HepG2 (cell line): ENCODE measurements around the gene SCP2. TPM values are rescaled to one million over a fixed set of nuclear protein-coding genes. Genes with fewer than 3 reads are reported as not detected.

Experiments
- AHR ChIP-seq: IDR thresholded peaks from 2 replicates; pipeline ENCODE4 v1.6.1; 2018; ENCODE audit warnings: missing genetic modification reagents, missing compliant biosample characterization
- CREB1 ChIP-seq, 2 experiments: fragments of 450-650 bp in 1 of 2; IDR thresholded peaks; 2 replicates each; pipeline ENCODE4 v1.6.1; 2016 to 2017; ENCODE audit warnings: control low read depth in 1 of 2, mild to moderate bottlenecking in 1 of 2, missing compliant biosample characterization in 1 of 2, missing genetic modification characterization in 1 of 2
- EP300 ChIP-seq, 3 experiments: sonication (generic) in 1 of 3; formaldehyde crosslinking in 1 of 3; IDR thresholded peaks; 2 replicates each; pipeline versions ENCODE4 v1.5.1 to v1.6.1; 2011 to 2020; ENCODE audit warnings: low read depth in 2 of 3, low read length in 2 of 3, borderline replicate concordance in 1 of 3, improper control_type of control experiment in 1 of 3, mild to moderate bottlenecking in 1 of 3, missing genetic modification reagents in 1 of 3, moderate library complexity in 1 of 3
- HNF4A ChIP-seq: sonication (generic); formaldehyde crosslinking; IDR thresholded peaks from 2 replicates; pipeline ENCODE4 v1.4.0; 2020; ENCODE audit warnings: missing genetic modification reagents
- HNRNPL ChIP-seq: fragments of 200-400 bp; formaldehyde crosslinking; IDR thresholded peaks from 2 replicates; pipeline ENCODE4 v1.6.1; 2017; ENCODE audit warnings: mild to moderate bottlenecking, low read depth, low read length
- JUN ChIP-seq: sonication (generic); formaldehyde crosslinking; IDR thresholded peaks from 2 replicates; pipeline ENCODE4 v1.4.0; 2020; ENCODE audit warnings: mild to moderate bottlenecking, missing genetic modification reagents
- MAZ ChIP-seq, 2 experiments: sonication (generic) in 1 of 2; formaldehyde crosslinking in 1 of 2; IDR thresholded peaks; 2 replicates each; pipeline versions ENCODE4 v1.5.0 to v1.6.1; 2012 to 2020; ENCODE audit warnings: low read depth in 2 of 2, mild to moderate bottlenecking in 2 of 2, borderline replicate concordance in 1 of 2, improper control_type of control experiment in 1 of 2, low read length in 1 of 2, missing genetic modification reagents in 1 of 2, moderate library complexity in 1 of 2
- MIER2 ChIP-seq: IDR thresholded peaks from 2 replicates; pipeline ENCODE4 v1.6.1; 2016; ENCODE audit warnings: missing biosample characterization, missing genetic modification reagents
- NFE2L2 ChIP-seq: fragments of 150-350 bp; IDR thresholded peaks from 2 replicates; pipeline ENCODE4 v1.6.1; 2014; ENCODE audit warnings: low read length
- NFRKB ChIP-seq: fragments of 450-650 bp; IDR thresholded peaks from 2 replicates; pipeline ENCODE4 v1.6.1; 2017
- PRDM10 ChIP-seq: sonication (generic); formaldehyde crosslinking; IDR thresholded peaks from 2 replicates; pipeline ENCODE4 v1.4.0; 2020; ENCODE audit warnings: low read depth, missing genetic modification reagents
- REXO4 ChIP-seq: sonication (generic); formaldehyde crosslinking; IDR thresholded peaks from 2 replicates; pipeline ENCODE4 v1.8.0; 2022; ENCODE audit warnings: missing genetic modification reagents, mild to moderate bottlenecking, borderline replicate concordance
- SPEN ChIP-seq: sonication (generic); formaldehyde crosslinking; IDR thresholded peaks from 2 replicates; pipeline ENCODE4 v1.5.1; 2020; ENCODE audit warnings: low read depth, mild to moderate bottlenecking, missing genetic modification reagents
- TARDBP ChIP-seq: sonication (generic); formaldehyde crosslinking; IDR thresholded peaks from 2 replicates; pipeline ENCODE4 v1.8.0; 2022; ENCODE audit warnings: mild to moderate bottlenecking, missing genetic modification reagents
- TSC22D2 ChIP-seq: sonication (generic); formaldehyde crosslinking; IDR thresholded peaks from 2 replicates; pipeline ENCODE4 v1.5.1; 2020; ENCODE audit warnings: missing genetic modification reagents, mild to moderate bottlenecking, borderline replicate concordance
- ZNF121 ChIP-seq: sonication (generic); formaldehyde crosslinking; IDR thresholded peaks from 2 replicates; pipeline ENCODE4 v1.5.0; 2020; ENCODE audit warnings: mild to moderate bottlenecking, missing genetic modification reagents
- ZNF251 ChIP-seq: sonication (generic); formaldehyde crosslinking; IDR thresholded peaks from 2 replicates; pipeline ENCODE4 v1.9.0; 2021; ENCODE audit warnings: mild to moderate bottlenecking, missing genetic modification reagents
- ZNF331 ChIP-seq: sonication (generic); formaldehyde crosslinking; IDR thresholded peaks from 2 replicates; pipeline ENCODE4 v1.4.0; 2020; ENCODE audit warnings: missing genetic modification reagents
- ZNF501 ChIP-seq: sonication (generic); formaldehyde crosslinking; IDR thresholded peaks from 2 replicates; pipeline ENCODE4 v1.5.1; 2020; ENCODE audit warnings: mild to moderate bottlenecking, moderate library complexity, missing genetic modification reagents
- ZNF530 ChIP-seq: sonication (generic); formaldehyde crosslinking; IDR thresholded peaks from 2 replicates; pipeline ENCODE4 v1.5.0; 2020; ENCODE audit warnings: low read depth, mild to moderate bottlenecking, missing genetic modification reagents
- ZNF672 ChIP-seq: sonication (generic); formaldehyde crosslinking; IDR thresholded peaks from 2 replicates; pipeline ENCODE4 v1.8.1; 2022; ENCODE audit warnings: missing genetic modification reagents
- ZNF770 ChIP-seq: sonication (generic); formaldehyde crosslinking; IDR thresholded peaks from 2 replicates; pipeline ENCODE4 v1.5.0; 2020; ENCODE audit warnings: mild to moderate bottlenecking, missing genetic modification reagents
- ZNF772 ChIP-seq: sonication (generic); formaldehyde crosslinking; IDR thresholded peaks from 2 replicates; pipeline ENCODE4 v1.5.0; 2020; ENCODE audit warnings: mild to moderate bottlenecking, missing genetic modification reagents
- ZNF850 ChIP-seq: sonication (generic); formaldehyde crosslinking; conservative IDR thresholded peaks from 2 replicates; pipeline ENCODE4 v1.9.0; 2021; ENCODE audit warnings: mild to moderate bottlenecking, missing genetic modification reagents
- polyA plus RNA-seq, 8 experiments: library from polyadenylated mRNA; depleted of rRNA in 3 of 8; stranded (reverse) in 7 of 8; unstranded in 1 of 8; fragments of >200 nt; fragmentation: Illumina TruSeq in 4 of 8; extraction: Trizol in 4 of 8; gene quantifications; 2 replicates each; pipeline versions ENCODE4 v1.2.1 to v1.2.3, GENCODE V29; 2011 to 2016; ENCODE audit warnings: low read depth in 4 of 8, missing spikeins in 1 of 8, mixed read lengths in 1 of 8; ENCODE audit not compliant: insufficient read depth in 1 of 8
- total RNA-seq, 5 experiments: library from RNA; depleted of rRNA; stranded (reverse); fragments of >200 nt; fragmentation: Illumina TruSeq; extraction: Trizol; gene quantifications; 2 replicates each; pipeline ENCODE4 v1.2.3, GENCODE V29; 2016; ENCODE audit warnings: low read depth in 1 of 5

The SCP2 gene
- total and polyA plus RNA-seq, 2 of the 13 experiments (the other 11 are each of a cell fraction or from before 2014, with no cell fraction given): 59.0 to 133 TPM

GRCh38 chr1:53089478-53090226, 162.6 kb downstream of the SCP2 start (continued):
- TF ChIP-seq ZNF772 (CRISPR knock-in tag) (0 out of 2 replicates have a peak, but pooled peaks have one; percentile 39), ZNF672 (peak; percentile 99), HNRNPL (peak; percentile 89), MIER2 (peak; percentile 48; the same call in 1 of the 2 replicates), ZNF501 (0 out of 2 replicates have a peak, but pooled peaks have one; percentile 44), AHR (CRISPR knock-in tag) (no peak), ZNF331 (CRISPR knock-in tag) (peak; percentile 38; the same call in 1 of the 2 replicates), NFRKB (no peak), ZNF251 (CRISPR knock-in tag) (no peak), ZNF530 (CRISPR knock-in tag) (no peak), TARDBP (CRISPR knock-in tag) (peak; percentile 41; the same call in 1 of the 2 replicates), EP300 (IDR thresholded peaks at IDR 0.05; ENCODE audit: low read depth in 2 of 2, low read length in 2 of 2) (peak in 1 of 2 experiments; percentile 56; a peak in 3 of 4 replicates), EP300 (CRISPR knock-in tag; IDR thresholded peaks at IDR 0.05; ENCODE audit: borderline replicate concordance) (0 out of 2 replicates have a peak, but pooled peaks have one; percentile 29), ZNF770 (CRISPR knock-in tag) (0 out of 2 replicates have a peak, but pooled peaks have one; percentile 59), REXO4 (no peak), PRDM10 (peak; percentile 54; the same call in 1 of the 2 replicates), TSC22D2 (CRISPR knock-in tag) (no peak), SPEN (peak; percentile 58; the same call in 1 of the 2 replicates), NFE2L2 (no peak), ZNF850 (CRISPR knock-in tag) (no peak), JUN (CRISPR knock-in tag) (peak; percentile 99), ZNF121 (CRISPR knock-in tag) (peak; percentile 95), MAZ (IDR thresholded peaks at IDR 0.05; ENCODE audit: borderline replicate concordance, low read depth, low read length) (peak; percentile 38; the same call in 1 of the 2 replicates), MAZ (CRISPR knock-in tag; IDR thresholded peaks at IDR 0.05; ENCODE audit: low read depth) (peak; percentile 77), HNF4A (CRISPR knock-in tag) (peak; percentile 95), CREB1 (IDR thresholded peaks at IDR 0.05) (peak; percentile 93), CREB1 (CRISPR knock-in tag; IDR thresholded peaks at IDR 0.05) (no peak)
